IPS-18c (cell line): ENCODE measurements around the gene MUS81.

Experiments
- H3K4me3 ChIP-seq: 2 replicates; pipeline ENCODE4 v1.7.0; 2013; ENCODE audit warnings: low read depth, mild to moderate bottlenecking, low read length, moderate library complexity; ENCODE audit not compliant: insufficient read depth
- H3K9me3 ChIP-seq: one replicate; pipeline ENCODE4 v1.6.1; 2013; ENCODE audit warnings: mild to moderate bottlenecking, low read length, moderate library complexity; ENCODE audit not compliant: control insufficient read depth, insufficient read depth

The MUS81 gene

DNA sequence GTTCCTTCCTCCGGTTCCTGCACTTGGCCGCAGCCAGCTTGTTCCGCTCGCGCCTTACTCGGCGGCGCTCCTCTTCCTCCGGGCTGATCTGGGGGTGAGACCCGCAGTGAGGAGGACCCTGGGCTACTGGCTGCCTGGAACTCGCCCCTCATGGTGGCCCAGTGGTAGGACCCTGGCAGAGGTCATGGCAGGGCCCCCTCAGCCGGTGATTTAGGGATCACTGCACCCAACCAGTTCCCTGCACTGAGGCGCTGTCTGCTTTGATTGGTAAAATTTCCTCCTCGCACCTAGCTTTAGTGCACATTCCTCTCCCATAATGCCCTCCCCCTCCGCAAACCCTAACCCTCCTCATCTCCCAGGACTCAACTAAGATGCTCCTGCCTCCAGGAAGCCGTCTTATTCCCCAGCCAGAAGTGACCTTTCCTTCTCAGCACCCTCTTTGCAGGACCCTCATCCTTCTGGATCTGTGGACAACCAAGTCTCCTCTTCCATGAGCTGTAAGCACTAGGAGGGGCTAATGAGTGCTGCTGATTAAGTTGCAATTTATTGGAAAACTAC is 33.9 kb downstream of the MUS81 start:
- H3K9me3 ChIP-seq: no peaks in the 10 kb centered on the region
- H3K4me3 ChIP-seq: no peak overlapping the region

DNA sequence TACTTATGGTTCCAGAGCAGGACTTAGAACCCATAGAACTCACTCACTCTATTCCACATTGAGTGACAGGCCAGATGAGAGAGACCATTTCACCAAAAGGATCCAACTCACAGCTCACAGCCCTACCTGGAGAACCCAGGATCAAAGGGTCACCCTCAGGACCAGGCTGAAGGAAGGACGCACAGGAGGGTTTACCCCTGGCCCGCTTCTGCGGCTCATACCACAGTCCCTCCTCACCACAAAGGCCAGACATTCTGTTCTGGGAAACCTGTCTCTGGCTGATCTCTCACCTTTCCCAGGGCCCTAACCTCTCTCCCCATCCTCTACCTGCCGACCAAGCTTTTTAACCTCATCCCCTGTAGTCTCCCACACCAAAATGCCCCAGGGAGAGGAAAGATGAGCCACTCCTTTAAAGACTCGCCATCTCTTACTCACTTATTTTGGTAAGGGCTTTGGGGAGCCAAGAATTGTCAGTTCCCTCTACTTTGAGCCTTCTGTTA is 35.3 kb downstream of the MUS81 start:
- no peak overlapping the region for H3K4me3 ChIP-seq
- no peaks in the 10 kb centered on the region for H3K9me3 ChIP-seq

DNA sequence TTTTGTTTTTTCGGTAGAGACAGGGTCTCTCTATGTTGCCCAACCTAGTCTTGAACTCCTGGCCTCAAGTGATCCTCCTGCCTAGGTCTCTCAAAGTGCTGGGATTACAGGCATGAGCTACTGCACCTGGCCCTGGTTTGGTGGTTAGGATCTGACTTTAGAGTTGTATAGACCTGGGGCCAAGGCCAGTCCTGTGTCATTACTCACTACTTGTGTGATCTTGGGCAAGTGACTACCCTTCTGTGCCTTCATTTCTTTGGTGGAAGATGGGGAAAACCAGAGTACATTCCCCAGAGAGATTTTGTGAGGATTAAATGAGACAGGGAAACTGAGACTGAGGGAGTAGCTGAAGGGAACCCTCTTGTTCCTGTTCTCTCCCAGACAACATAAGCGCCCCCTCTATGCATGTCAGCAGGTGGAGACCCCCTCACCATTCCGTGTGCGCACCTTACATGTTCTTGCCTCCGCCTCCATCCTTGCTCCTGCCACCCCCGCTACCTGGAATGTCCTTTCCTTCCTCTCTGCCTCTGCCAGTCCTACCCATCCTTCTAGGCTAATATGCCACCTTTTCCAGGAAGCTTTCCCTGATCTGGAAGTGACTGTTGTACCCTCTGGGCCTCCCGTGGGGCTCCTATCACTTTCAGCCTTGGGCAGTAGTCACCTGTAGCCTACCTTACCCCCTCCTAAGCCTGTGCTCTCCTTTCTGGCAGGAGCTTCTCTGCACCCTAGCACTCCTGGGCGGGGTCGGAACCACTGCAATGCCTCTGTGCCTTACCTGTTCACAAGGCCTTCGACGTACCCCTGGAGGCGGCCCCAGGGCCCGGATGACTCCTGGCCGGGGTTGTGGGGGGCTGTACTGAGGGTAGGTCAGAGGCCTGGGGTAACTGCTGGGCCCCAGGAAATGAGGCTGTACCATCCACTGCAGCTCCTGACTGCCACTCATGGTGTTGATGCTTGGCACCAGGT is 36.1 kb downstream of the MUS81 start:
- Histone ChIP-seq H3K4me3 (no peak overlapping the region), H3K9me3 (no peaks in the 10 kb centered on the region)

DNA sequence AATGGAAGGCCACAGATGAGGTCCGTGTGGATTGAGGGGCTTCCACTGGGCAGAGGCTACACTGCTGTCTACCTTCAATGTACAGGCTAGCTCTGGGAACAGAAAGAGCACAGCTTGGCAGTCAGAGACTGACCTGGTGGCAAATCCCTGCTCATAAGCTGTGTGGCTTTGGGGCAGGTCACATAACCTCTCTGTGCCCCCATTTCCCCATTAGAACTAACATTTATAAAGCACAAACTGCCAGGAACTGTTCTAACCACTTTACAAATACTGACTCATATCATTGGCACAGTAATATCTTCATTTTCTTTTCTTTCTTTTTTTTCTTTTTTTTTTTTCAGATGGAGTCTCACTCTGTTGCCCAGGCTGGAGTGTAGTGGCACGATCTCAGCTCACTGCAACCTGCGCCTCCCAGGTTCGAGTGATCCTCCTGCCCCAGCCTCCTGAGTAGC is 36.8 kb downstream of the MUS81 start:
- Histone ChIP-seq H3K9me3 (no peaks in the 10 kb centered on the region), H3K4me3 (no peak overlapping the region)

DNA sequence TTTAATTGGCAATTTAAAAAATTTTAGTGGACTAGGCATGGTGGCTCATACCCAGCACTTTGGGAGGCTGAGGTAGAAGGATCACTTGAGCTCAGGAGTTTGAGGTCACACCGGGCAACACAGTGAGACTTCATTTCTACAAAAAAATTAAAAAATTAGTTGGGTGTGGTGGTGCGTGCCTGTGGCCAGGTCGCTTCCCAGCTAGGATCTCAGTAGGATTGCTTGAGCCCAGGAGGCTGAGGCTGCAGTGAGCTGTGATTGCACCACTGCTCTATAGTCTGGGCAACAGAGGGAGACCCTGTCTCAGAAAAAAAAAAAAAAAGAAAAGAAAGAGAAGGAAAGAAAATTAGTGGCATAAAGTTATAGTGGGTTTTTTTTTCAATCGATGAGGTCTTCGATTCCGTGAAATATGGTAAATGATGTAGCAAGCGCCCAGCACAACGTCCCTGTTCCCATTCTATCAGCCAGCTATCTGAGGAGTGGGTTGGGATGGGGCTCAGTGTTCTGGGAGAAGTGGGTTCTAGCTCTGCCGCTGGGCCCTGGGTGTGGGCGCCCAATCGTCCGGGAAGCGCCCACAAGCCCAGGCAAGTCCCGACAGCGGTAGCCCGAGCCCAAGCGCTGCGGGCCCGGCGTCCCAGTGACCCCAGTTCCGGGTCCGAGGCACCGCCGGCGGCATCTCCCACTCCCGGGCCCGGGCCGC is 38.6 kb downstream of the MUS81 start:
- Histone ChIP-seq H3K4me3 (peak overlapping the region; percentile 61), H3K9me3 (no peaks in the 10 kb centered on the region)

DNA sequence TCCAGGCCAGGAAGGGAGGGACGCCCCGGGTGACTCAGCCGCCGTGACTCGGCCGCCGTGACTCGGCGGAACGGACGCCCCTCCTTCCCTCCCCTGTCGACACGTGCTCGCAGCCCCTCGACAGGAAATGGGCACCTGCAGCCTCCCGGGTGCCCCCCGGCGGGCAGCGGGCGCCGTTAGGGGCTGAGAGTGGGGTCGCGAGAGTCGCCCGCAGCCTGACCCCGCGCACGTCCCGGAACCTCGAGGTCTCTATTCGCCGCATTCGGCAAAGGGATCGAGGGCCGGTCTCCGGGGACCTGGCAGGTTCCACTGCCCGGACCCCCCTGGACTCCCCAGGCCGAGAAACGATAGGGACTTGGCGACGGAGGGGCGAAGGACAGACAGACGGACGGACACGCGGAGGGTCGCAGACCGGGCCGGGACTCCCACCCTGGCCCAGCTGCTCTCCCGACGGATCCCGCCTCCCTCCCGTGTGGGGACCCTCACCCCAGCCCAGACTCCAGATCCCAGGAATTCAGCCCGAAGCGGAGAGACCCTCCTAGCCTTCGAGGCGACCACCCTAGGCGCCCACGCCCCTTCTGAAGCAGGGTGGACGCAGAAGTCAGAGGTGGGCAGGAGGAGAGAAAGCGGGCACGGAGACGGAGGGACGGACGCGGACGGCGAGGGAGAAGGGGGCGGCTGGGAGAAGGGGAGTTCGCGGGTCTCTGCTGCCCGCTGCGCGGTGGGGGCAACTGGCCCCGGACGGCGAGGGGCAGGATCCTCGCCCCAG is 39.3 kb downstream of the MUS81 start:
- Histone ChIP-seq H3K9me3 (no peaks in the 10 kb centered on the region), H3K4me3 (peak overlapping the region; percentile 61)

DNA sequence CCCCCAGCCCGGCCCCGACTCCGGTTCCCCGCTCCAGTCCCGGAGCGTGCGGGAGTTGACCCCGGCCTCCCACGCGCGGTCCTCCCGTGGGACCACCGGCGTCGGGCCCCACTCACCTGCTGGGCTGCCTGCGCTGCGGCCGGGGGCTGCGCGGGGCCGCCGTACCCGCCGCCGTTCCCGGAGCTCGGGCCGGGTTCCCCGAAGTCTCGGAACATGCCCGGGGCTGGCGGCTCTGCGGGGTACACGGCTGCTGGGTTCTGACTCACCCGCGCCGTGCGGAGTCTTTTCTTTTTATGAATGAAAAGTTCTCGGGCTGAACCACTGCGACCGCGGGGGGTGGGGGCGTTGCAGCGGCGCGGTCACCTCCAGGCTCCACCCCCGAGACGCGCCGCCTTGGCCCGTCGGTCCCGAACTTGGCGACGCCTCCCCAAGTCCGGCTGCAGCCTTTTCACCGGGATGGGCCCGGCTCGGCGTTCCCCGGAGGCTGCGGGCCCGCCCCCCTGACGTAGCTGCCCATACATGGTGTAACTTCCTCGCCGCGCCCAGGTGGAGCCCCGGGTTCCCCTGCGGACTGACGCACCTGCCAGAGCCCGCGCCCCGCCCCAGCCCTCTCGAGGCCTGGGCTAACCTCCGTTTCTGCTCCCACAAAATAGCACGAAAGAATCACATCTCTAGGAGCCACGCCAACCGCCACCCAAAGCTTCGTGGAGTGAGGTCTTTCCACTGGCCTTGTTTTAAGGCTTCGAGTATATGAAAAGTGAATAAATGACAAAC is 40.1 kb downstream of the MUS81 start, which contains the start of gene FOSL1:
FOSL1 (minus strand) TSS at position 264 of the 774 bp plus-strand sequence; CDS start at position 215, 49 bp downstream.
- H3K4me3 ChIP-seq: peak within 1 kb of the TSS; percentile 61
- no peaks in the 10 kb centered on the region for H3K9me3 ChIP-seq

DNA sequence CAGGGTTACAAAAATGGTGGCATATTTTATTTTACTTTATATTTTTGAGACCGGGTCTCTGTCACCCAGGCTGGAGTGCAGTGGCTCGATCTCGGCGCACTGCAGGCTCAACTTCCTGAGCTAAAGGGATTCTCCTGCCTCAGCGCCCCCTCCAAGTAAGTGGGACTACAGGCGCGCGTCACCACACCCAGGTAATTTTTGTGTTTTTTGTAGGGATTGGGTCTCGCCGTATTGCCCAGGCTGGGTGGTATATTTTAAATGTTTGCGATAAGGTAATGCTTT is 40.6 kb downstream of the MUS81 start:
- Histone ChIP-seq H3K9me3 (no peaks in the 10 kb centered on the region), H3K4me3 (no peak overlapping the region)

DNA sequence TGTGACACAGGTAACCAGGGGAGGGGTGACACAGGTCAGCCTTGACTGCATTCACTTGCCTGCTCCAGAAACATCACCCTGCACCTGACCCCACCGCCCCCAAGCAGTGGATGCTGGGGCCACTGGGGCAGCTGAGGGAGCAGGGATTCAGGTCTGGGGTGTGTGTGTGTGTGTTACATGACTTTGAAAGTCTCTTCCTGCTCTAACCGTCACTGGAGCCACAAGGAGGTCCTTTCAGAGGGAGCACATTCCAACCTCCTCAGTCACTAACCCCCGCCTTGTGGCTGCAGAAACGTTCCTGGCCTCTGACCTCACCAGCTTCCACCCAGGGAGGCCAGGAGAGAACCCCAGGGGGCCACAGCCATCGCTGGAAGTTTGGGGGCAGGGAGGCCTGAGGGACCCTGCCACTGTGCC is 42.8 kb downstream of the MUS81 start:
- H3K4me3 ChIP-seq: no peak overlapping the region
- H3K9me3 ChIP-seq: no peaks in the 10 kb centered on the region

DNA sequence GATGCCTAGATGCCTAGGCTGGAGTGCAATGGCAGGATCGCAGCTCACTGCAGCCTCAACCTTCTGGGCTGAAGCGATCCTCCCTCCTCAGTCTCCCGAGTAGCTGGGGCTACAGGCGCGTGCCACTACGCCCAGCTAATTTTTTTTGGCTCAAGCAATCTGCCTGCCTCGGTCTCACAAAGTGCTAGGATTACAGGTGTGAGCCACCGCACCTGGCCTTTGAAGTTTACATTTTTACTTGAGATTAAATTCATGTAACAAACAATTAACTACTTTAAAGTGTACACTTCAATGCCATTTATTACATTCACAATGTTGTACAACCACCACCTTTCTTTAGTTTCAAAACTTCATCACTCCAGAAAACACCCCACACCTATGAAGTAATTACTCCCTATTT is 43.5 kb downstream of the MUS81 start:
- Histone ChIP-seq H3K9me3 (no peaks in the 10 kb centered on the region), H3K4me3 (no peak overlapping the region)

DNA sequence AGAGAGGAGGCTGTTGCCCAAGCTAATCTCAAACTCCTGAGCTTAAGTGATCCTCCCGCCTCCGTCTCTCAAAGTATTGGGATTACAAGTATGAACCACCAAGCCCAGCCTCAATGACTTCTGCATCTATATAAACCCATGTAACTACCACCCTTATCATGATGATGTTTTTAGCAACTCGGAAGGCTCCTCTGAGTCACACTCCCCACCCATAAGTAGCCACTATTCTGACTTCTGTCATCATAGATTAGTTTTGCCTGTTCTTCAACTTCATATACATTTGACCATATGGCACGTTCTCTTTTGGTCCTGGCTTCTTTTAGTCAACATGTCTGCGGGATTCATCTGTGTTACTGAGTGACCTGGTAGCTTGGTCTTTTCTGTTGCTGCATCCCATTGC is 46.4 kb downstream of the MUS81 start:
- Histone ChIP-seq H3K9me3 (no peaks in the 10 kb centered on the region), H3K4me3 (no peak overlapping the region)

DNA sequence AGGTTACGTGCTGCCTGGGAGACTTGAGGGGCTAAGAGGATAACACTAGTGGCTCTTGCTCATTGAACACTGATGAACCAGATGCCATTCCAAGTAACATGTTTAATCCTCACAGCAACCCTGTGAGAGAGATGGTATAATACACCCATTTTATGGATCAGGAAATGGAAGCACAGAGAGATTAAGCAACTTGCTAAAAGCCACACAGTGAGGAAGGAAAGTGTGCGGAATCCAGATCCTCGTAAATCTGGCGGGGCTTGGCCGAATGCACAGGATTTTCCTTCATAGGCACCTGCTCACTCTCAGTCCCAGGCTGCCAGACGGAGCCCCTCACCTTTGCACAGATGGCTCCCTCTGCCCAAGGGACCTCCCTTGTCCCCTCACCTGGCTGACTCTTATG is 47.6 kb downstream of the MUS81 start:
- Histone ChIP-seq H3K9me3 (peaks cover 2% of the 10 kb centered on the region), H3K4me3 (no peak overlapping the region)

DNA sequence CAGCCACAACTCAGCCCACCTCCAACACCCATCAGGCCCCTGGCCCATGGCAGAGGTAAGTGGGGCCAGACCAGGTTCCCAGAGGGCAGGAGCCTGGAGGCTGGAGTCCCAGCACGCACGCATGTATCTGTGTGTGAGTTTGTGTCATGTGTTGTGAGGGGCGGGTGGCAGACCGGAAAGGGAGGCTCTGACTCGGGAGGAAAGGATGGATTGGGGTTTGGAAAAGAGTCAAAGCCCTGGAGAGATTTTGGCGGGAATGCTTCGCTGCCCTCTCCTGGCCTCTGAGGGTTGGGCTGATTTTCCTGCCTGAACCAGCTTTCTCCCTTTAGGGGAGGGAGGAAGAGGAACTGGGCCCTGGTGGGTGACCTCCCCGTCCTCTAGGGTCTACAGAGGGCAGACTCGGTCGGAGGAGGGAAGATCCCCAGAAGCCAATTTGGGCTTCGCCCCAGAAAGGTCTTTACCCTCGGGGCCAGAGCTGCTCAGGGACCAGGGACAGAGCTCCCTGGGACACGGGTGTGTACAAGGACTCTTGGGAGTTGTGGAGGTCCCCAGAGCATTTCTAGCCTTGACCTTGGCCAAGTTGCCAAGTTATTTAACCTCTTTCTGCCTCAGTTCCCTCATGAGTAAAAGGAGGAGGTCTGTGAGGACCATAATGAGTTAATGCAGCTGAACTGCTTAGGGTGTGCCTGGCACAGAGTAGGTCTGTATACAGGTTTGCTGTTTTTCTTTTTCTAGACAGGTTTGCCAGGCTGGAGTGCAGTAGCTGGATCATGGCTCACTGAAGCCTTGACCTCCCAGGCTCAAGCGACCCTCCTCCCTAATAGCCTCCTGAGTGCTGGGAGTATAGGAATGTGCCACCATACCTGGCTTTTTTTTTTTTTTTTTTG is 51.7 kb downstream of the MUS81 start:
- Histone ChIP-seq H3K4me3 (no peak overlapping the region), H3K9me3 (peaks cover 2% of the 10 kb centered on the region)

DNA sequence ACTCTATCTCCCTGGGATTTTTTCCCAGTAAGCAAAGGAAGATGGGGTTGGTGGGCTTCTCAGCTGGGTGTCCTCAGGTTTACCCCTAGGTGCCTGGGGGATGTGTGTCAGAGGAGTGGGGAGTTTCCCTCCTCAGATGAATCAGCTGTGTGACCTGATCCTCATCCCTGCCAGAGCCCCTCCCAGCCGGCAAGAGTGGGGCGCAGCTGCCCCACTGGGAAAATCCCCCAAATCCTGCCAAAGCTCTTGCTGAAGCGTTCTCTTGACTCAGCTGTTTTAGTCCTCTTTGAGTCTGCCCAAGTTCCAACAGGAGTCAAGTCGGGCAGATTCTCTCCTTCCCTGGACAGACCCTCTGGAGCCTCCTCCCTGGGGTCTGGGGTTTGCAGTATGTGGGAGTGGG is 52.6 kb downstream of the MUS81 start:
- H3K9me3 ChIP-seq: peaks cover 2% of the 10 kb centered on the region
- no peak overlapping the region for H3K4me3 ChIP-seq

DNA sequence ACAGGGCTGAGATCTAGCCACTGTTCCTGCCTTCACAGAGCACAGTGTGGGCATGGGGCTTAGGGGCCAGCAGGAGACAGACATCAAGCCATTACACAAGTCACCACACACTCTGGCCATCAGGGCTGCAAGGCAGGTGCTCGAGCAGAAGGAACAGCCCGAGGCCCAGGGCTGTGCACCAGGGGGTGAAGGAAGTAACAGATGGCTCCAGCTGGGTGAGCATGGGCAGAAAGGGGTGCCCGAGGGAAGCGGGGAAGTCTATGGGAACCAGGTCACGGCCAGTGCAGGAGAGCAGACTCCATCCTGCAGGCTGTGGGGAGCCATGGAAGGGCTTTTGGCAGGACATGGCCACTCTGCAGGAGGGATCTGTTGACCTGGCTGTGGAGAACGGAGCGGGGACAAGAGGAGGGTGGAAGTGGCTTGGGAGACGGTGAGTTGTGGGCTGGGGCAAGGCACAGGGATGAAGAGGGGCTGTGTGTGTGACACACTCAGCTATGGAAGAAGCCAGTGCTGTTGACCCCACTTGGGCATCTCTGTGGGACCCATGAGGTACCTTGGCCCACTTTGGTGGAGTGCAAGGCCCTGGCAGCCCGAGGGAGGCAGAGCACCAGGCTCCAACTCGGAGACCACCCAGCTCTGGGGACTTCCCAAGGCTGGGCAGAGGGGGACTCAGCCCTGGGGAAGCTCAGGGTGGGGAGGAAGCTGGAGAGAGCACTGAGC is 55.0 kb downstream of the MUS81 start:
- H3K9me3 ChIP-seq: peaks cover 2% of the 10 kb centered on the region
- H3K4me3 ChIP-seq: no peak overlapping the region
